NK-92 (cell line): ENCODE measurements around the gene ANKLE2.
"Not testable (repeated sequence)": the region's sequence is repeated elsewhere in the genome, so short reads cannot be mapped to it uniquely, and the experiment has no call there.

Source experiments
- DNase-seq: peaks from one replicate; lab custom pipeline; 2025; ENCODE audit not compliant: unreplicated experiment; lab: John Stamatoyannopoulos, UW

ANKLE2 gene

DNA sequence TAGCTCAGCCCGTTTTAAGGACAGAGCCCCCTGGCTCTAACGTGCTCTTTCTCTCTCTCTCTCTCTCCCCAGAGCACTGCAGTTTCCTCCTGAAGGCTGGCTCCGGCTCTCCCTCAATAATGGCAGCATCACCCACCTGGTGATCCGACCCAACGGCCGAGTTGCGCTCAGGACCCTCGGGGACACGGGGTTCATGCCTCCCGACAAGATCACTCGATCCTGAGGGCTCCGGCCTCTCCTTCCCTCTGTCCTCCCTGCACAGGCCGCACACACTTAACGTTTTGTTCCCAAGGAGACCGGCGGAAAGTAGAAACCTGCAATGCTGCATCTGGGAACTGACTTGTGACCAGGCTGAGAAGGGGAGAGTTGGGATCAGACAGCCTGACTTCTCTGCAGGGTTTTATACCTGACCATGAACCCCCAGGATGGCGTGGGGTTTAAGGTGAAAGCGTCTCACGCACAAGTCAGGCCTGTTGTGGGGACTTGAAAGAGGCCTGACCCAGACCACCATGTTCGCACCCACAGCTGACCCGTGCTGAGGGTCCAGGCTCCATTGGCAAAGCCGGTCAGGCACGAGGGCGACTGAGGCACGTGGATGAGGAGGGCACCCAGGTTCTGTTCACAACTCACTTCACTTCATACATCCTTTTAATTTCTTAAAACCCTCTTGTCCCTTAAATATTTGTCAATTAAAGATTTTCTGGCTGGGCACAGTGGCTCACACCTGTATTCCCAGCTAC is 40.9 kb downstream of the ANKLE2 start:
- DNase-seq, result no peak

DNA sequence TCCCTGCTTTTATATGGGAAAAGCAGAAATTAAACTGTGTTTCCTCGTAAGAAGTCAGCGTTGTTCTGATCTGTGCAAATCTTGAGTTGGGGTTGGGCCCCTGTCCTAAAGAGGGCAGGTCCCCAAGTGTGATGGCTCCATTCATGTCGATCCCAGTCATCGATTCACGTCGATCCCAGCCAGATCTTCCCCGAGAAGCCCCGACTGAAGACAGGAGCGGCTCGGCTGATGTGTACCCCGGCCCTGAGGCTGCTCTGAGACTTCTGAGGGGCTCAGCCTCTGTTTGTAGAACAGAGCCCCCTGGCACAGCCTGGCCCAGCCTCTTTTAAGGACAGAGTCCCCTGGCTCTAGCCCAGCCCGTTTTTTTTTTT is 41.7 kb downstream of the ANKLE2 start:
- no peak for DNase-seq

DNA sequence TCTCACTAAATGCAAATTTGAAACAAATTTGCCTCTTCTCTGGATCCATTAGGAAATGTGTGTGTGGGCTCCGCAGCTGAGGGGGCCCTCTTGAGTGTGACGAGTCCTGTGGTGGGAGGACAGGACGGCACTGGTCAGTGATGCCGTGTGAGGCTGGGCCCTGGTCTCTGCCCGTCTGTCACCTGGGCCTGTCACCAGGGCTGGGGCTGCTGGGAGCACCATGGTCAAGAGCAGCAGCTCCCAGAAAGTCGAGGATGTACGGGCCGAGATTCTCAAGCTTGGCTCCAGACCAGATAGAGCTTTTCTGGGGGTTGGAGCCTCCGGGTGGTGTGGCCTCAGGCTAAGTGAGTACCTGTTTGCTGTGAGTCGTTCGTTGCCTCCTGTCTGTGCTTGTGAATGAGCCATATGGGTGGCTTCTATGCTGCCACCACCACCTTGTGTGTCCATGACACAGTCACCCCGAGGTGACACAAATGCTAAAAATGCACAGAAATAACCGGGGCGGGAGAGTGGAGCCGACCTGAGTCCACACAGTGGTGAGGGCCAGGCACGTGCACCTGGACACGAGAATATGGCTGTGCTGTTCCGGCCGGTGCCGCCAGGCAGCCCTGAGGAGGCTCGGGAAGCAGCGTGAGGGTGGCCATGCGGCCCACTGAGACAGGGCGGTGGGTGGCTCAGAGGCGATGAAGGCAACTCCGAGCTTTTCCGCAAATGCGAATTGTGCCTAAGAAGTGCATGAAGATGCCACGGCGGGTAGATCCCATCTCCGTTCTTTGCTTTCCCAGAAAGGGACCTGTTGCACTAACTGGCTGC is 42.3 kb downstream of the ANKLE2 start:
- DNase-seq, result no peak

DNA sequence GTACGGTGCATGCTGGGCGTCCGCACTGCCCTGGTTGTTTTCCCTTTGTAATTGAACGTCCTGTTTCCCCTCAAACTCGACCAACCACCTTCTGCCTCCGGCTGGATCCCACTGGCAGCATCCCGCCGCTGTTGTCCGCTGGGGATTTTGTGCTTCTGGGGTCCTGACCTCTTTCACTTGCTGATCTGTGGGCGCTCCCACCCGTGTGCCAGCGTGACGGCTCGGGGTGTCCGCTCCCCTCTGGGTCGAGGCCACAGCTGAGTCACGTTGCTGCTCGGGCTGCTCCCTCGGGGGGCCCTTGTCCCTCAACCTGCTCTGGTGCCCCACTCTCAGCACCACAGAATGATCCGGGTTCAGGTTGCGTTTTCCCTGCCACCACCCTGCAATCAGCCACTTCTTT is 43.0 kb downstream of the ANKLE2 start:
- no peak for DNase-seq

DNA sequence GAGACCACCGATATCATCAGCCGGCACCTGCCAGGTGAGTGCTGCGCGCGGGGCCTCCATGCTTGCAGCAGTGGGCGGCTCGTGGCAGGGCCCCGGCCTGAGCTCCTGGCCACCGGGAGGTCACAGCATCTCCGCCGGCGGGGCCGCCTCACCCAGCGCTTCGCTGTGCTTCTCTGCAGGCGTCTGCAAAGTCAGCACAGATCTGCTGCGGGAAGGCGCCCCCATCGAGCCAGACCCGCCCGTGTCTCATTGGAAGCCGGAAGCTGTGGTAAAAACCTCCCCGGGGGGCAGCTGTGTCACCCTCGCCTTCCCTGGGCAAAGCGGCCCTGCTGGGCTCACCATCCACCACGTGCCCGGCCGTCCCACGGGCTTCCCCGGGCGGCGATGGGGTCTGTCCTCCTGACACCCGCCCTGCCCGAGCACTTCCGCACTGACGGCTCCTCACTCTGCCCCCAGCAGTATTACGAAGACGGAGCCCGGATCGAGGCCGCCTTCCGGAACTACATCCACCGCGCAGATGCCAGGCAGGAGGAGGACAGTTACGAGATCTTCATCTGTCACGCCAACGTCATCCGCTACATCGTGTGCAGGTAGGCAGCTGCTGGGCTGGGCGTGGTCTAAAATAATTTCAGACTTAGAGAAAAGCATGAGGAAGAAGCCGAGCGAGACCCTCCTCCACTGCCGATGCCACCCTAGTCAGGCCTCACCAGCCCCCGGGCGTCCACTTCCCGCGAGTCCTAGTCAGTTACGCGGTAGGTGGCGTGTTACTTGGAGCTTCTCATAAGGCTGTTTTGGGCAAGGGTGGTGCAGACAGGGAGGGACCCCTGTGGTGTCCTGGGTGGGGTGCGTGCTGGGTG is 43.9 kb downstream of the ANKLE2 start:
- DNase-seq, result no peak

DNA sequence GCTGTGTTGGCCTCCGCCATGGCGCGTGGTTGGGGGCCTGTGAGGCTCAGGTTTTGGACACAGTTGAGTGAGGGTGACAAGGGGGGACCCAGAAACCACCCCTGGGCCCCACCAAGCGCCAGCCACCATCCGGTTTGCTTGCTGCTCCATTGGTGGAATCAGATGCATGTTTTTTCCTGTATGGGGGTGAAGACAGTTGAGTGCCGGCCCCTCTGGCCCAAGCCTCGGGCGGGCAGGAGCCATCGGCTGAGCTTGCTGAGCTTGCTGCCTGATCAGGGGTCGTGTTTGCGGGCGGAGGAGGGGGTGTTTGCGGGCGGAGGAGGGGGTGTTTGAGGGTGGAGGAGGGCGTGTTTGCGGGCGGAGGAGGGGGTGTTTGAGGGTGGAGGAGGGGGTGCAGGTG is 44.6 kb downstream of the ANKLE2 start:
- DNase-seq, result no peak

DNA sequence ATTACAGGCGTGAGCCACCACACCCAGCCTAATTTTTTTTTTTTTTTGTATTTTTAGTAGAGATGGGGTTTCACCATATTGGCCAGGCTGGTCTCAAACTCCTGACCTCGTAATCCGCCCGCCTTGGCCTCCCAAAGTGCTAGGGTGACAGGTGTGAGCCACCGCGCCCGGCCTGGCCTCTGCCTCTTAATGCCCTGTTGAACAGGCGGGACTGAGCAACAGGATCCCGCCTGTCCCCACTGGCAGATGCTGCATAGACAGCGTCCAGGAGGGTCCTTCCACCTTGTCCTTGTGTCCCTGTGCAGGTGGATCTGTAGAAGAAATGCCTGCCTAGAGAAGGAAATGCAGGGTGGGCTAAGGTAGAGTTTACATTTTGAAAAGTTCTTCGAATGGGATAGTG is 45.3 kb downstream of the ANKLE2 start:
- no peak for DNase-seq

DNA sequence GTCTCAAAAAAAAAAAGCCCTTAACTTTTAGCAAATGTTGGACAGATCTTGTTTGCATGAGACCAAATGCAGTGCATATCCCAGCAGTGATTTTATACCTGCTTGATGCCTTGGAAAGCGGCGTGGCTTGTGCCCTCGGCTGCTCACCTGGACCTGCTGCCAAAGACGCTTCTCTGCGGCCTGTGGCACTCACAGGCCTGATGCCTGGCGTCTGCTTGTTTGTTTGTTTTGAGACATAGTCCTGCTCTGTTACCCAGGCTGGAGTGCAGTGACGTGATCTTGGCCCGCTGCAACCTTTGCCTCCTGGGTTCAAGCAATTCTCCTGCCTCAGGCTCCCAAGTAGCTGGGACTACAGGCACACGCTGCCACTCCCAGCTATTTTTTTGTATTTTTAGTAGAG is 45.8 kb downstream of the ANKLE2 start:
- DNase-seq, result no peak

DNA sequence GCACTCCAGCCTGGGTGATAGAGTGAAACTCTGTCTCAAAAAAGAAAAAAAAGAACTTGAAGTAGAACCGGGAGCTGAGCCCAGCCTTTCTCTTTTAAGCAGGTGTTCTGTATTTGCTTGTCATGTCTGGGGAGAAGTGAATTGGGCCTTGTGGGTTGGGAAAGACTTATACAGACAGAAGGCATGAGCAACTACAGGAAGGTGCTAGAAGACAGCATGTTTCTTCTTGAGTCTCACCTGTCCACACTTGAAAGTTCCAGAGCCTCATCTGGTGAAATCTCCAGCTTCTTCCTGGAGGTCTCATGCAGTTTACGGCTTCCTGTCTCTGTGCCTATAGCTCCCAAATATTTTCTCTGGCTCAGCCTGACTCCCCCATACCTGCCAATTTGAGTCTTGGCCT is 48.5 kb downstream of the ANKLE2 start:
- no peak for DNase-seq

DNA sequence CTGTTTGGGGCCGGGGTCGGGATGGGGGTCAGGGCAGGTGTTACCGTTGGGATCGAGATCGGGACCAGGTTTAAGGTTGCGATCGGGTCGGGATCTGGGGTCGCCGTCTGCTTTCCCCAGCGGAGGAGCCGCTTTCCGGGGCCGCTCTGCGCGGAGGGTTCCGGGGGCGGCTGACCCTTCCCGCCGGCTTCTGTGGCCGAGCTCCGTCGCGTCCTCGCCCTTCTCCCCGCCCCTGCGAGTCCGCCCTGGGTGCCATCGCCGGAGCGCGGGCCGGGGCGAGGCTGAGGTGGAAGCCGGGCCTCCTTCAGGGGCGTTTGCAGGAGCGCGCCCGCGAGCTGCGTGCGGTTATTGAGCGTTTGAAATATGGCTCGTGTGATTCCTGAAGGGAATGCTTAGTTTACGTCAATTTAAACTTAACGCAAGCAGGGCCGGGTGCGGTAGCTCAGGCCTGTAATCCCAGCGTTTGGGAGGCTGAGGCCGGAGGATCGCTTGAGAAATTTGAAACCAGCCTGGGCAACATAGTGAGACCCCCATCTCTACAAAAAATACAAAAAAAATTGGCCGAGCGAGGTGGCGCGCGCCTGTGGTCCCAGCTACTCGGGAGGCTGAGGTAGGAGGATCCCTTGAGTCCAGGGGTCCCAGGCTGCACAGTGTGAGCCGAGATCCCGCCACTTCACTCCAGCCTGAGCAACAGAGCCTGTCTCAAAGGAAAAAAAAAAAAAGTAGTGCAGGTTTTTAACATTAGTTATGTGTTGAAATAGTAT is 50.4 kb downstream of the ANKLE2 start:
- no peak for DNase-seq

DNA sequence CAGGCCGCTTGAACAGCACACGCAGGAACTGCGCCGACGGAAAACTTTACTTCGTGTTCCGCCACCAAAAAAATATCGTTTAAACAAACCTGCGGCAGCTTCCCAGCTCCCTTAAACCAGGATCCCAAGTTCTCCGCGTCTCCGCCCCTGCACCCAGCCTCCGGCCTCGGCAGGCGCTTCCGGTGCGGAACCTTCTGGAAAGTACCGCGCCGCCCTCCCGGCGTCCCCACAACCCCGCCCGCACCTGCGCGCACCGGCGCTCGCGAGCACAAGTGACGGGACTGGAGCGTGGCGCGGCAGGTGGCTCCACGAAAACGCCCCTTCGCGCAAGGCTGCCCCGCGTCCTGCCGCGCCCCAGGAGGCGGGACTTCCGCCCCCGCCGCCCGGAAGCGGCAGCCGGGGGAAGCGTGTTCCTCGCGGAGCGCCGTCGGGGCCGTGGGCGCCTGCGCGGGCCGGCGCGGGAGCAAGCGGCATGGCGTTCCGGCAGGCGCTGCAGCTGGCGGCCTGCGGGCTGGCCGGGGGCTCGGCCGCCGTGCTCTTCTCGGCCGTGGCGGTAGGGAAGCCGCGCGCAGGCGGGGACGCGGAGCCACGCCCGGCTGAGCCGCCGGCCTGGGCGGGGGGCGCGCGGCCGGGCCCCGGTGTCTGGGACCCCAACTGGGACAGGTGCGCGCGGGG is 51.1 kb downstream of the ANKLE2 start, which contains the start of gene PGAM5:
TSS of gene PGAM5 (plus strand) at position 438 of the 675 bp plus-strand sequence. CDS start at position 473, 35 bp downstream.
- DNase-seq, result peak; percentile 39

DNA sequence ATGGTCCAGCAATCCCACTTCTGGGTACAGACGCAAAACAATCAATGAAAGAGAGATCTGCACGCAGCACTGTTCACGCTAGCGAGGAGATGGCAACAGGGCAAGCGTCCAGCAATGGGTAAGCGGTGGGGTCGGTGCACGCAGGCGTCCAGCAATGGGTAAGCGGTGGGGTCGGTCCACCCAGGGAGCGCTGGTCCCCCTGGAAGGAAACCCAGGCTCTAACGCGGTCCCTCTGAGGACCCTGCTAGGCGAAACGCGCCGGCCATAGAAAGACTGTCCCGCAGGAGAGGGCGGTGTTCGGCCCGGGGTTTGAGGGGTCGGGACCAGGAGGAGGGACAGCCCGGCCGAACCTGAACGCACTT is 51.6 kb downstream of the ANKLE2 start:
- DNase-seq, result no peak

DNA sequence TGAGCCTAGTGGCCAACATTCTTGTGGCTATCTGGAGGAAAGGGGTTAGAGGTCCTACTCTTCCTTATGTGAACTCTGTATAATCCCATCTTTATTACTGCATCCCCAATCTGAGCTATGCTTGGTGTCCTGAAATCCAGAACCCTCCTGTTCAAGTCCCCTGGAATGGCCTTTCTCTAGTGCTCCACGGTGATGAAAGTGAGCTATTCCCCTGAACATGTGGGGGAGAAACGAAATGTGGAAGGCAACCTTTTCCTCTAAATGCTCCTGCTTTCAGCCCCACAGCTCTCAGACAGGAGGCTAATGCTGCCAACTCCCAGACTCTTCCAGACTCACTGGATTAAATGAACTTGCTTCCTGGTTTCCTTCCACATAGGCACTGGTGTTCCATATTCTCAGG is 53.5 kb downstream of the ANKLE2 start:
- no peak for DNase-seq

DNA sequence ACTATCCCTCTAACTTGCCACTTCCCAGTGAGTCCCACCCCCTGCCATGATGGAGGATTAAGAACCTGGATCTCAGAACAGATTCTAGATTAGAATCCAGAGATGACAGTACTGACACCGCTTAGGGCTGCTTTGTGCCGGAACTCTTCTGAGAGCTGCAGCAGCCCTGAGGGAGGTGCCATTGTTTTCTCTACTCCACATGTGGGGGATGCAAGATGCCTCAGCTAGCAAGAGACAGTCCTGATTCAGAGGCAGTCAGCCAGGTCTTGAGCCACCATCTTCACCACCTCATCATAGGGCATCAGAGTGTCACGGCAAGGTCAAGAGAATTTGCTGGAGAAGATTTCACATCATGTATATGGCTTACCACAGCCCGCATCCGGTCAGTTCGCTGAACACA is 54.4 kb downstream of the ANKLE2 start:
- no peak for DNase-seq

DNA sequence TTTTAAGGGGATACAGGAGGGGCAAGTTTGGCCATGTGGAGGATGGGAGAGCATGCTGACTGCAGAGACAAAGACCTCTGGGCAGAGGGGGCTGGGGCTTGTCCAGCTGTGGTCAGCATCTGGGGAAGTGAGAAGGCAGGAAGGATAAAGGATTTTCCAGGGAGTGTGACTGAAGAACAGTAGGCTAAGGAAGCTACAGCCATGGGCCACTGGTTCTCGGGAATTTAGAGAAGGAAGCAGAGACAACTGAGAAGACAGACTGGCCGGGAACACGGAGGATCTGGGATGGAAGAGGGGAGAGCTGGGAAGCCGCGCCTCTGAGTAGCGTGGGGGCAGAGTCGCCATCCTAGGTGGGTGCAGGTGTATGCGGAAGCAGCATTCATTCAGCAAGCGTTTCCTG is 58.0 kb downstream of the ANKLE2 start:
- DNase-seq, result no peak

DNA sequence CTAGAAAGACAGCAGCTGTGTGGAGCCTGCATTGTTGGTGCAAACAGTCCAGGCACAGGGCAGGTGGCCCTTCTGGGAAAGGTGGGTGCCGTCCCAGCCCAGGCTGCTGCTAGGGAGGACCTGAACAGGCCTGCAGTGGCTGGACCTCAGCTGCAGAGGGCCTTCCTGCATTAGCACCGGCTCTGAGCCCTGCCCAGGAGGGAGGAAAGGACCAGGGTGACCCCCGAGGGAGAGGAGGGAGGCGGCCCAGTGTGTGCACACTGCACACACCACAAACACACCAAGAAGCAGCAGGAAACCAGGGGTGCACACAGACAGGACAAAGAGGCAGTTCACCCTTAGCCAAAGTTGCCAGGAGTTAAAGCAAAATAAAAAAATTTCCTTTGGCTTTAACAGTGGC is 59.0 kb downstream of the ANKLE2 start:
- DNase-seq, result no peak

DNA sequence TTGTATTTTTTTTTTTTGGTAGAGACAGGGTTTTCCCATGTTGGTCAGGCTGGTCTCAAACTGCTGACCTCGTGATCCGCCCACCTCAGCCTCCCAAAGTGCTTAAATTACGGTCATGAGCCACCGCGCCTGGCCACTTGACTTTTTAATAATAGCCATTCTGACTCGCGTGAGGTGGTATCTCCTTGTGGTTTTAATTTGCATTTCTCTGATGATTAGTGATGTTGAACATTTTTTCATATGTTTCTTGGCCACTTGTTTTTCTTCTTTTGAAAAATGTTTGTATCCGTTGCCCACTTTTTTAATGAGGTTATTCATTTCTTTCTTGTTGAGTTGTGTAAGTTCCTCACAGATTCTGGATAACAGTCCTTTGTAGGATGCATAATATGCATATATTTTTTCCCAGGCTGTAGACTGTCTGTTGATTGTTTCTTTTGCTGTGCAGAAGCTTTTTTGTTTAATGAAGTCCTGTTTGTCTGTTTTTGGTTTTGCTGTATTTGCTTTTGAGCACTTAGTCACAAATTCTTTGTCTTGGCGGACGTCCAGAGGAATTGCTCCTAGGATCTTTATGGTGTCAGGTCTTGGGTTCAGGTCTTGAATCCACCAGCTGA is 61.3 kb downstream of the ANKLE2 start:
- DNase-seq, result no peak

DNA sequence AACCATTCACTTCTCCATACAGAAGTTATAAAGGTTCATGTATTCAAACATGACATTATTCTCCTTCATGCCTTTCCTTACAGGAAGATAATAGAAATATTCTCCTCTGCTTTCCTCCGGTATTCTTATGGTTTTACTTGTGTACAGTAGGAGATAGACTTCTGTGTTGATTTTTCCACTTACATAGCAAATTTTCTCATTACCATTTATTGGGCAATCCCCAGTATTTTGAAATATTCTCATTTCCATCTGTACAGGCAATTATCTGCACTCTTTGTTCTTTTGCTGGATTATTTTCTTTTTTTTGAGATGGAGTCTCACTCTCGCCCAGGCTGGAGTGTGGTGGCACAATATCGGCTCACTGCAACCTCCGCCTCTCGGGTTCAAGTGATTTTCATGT is 63.3 kb downstream of the ANKLE2 start:
- no peak for DNase-seq

DNA sequence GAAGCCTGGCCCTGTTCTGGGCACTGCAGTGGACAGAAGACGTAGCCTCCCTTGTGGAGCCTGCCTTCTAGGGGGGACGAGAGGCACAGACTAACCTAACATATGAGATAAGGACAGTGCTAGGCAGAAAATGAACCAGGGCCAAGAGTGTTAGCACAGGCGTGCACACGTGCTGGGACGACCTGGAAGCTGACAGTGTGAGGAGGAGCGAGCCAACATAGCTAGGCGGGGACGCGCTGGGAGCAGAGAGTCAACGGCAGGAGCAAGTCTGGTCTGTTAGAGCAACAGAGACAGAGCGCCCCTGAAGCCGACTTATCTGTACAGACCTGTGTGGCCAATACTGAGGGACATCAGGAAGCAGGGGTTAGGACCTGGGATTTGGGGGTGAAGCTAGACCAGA is 66.2 kb downstream of the ANKLE2 start:
- no peak for DNase-seq

DNA sequence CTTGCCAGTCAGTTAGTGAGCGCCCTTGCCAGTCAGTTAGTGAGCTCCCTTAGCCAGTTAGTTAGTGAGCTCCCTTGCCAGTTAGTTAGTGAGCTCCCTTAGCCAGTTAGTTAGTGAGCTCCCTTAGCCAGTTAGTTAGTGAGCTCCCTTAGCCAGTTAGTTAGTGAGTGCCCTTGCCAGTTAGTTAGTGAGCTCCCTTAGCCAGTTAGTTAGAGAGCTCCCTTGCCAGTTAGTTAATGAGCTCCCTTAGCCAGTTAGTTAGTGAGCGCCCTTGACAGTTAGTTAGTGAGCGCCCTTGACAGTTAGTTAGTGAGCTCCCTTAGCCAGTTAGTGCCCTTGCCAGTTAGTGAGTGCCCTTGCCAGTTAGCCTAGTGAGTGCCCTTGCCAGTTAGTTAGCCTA is 66.7 kb downstream of the ANKLE2 start:
- DNase-seq, result not testable (repeated sequence)
